HCT116 (cell line): ENCODE data around the gene THSD7B. TPM values are rescaled to one million over a fixed set of nuclear protein-coding genes. Genes with fewer than 3 reads are reported as not detected.

ENCODE experiments used
- ATAC-seq: fragments of 200-7000 bp; cut with Tn5 transposase; 2 replicates; pipeline ENCODE4 v1.9.1; 2020; ENCODE audit warnings: mild to moderate bottlenecking, moderate library complexity
- BruUV-seq: library from RNA; stranded (reverse); fragments of 400-500 nt; replicated peaks from 2 replicates; lab custom pipeline; 2021; lab: Mats Ljungman, UMichigan
- CTCF ChIA-PET: fragments of 300-600 bp; sonication (Branson Sonifier 250); formaldehyde crosslinking; loops from one replicate; lab custom pipeline; 2021; ENCODE audit warnings: antibody characterized with exemption; lab: Charles Lee
- POLR2A ChIA-PET: fragments of 300-600, 350-600 bp; sonication (Branson Sonifier 250); formaldehyde crosslinking; loops from one replicate; lab custom pipeline; 2021; ENCODE audit warnings: antibody characterized with exemption; lab: Charles Lee
- RAD21 ChIA-PET, 2 experiments: fragments of 300-600 bp; sonication (Branson Sonifier 250); formaldehyde crosslinking; loops; one replicate each; lab custom pipeline; 2023; ENCODE audit warnings: low total read pairs in 2 of 2; ENCODE audit not compliant: uncharacterized antibody in 2 of 2, unreplicated experiment in 2 of 2, low non-redundant PET in 1 of 2; lab: Charles Lee
- DNase-seq: peaks from one replicate; pipeline ENCODE4 v3.0.0-alpha.2; 2010; ENCODE audit warnings: low read depth, low spot score
- H2AFZ ChIP-seq: fragments of 200-600 bp; shearing (Covaris generic), sonication (generic); 2 replicates; pipeline ENCODE4 v1.6.1; 2017; ENCODE audit warnings: low read depth, mixed run types, mixed read lengths, antibody characterized with exemption, low read length; ENCODE audit not compliant: poor library complexity, severe bottlenecking
- H3K27ac ChIP-seq: 2 replicates; pipeline ENCODE4 v1.5.1; 2012; ENCODE audit warnings: low read depth, low read length
- H3K27me3 ChIP-seq: fragments of 200-600 bp; sonication (generic); 2 replicates; pipeline ENCODE4 v1.6.1; 2016; ENCODE audit warnings: mixed run types, low read length, mixed read lengths; ENCODE audit not compliant: insufficient read depth
- H3K36me3 ChIP-seq, 2 experiments: fragments of 200-500 bp in 1 of 2; fragments of 200-600 bp in 1 of 2; sonication (Bioruptor generic) in 1 of 2; sonication (generic) in 1 of 2; 2 replicates each; pipeline versions ENCODE4 v1.5.1 to v1.6.1; 2014 to 2016; ENCODE audit warnings: low read length in 2 of 2, inconsistent platforms in 1 of 2, mixed read lengths in 1 of 2, mixed run types in 1 of 2; ENCODE audit not compliant: insufficient read depth in 2 of 2, control insufficient read depth in 1 of 2
- H3K4me1 ChIP-seq, 2 experiments: fragments of 200-600 bp in 1 of 2; sonication (generic) in 1 of 2; 2 replicates each; pipeline versions ENCODE4 v1.5.1 to v1.6.1; 2012 to 2017; ENCODE audit warnings: low read length in 2 of 2, inconsistent platforms in 1 of 2, mild to moderate bottlenecking in 1 of 2, mixed read lengths in 1 of 2, mixed run types in 1 of 2, moderate library complexity in 1 of 2; ENCODE audit not compliant: insufficient read depth in 2 of 2, control insufficient read depth in 1 of 2
- H3K4me2 ChIP-seq: fragments of 200-600 bp; sonication (generic); 2 replicates; pipeline ENCODE4 v1.6.1; 2017; ENCODE audit warnings: mixed run types, low read length, mixed read lengths
- H3K4me3 ChIP-seq, 2 experiments: fragments of 200-600 bp in 1 of 2; sonication (generic) in 1 of 2; replicated peaks in 1 of 2; 2 replicates each; pipeline ENCODE4 v1.5.1; 2011 to 2016; ENCODE audit warnings: low read length in 2 of 2, control low read depth in 1 of 2, low read depth in 1 of 2, mild to moderate bottlenecking in 1 of 2, mixed read lengths in 1 of 2, mixed run types in 1 of 2
- H3K79me2 ChIP-seq: fragments of 200-600 bp; sonication (generic); 2 replicates; pipeline ENCODE4 v1.6.1; 2017; ENCODE audit warnings: mild to moderate bottlenecking, mixed run types, low read length, moderate library complexity, mixed read lengths; ENCODE audit not compliant: insufficient read depth
- H3K9ac ChIP-seq: fragments of 200-600 bp; sonication (generic); 2 replicates; pipeline ENCODE4 v1.6.1; 2016; ENCODE audit warnings: low read length, mixed read lengths
- H3K9me2 ChIP-seq: fragments of 200-600 bp; sonication (generic), shearing (Covaris generic); 2 replicates; pipeline ENCODE4 v1.6.1; 2017; ENCODE audit warnings: mixed run types, mild to moderate bottlenecking, moderate library complexity; ENCODE audit not compliant: insufficient read depth
- H3K9me3 ChIP-seq, 2 experiments: fragments of 200-500 bp in 1 of 2; fragments of 200-600 bp in 1 of 2; sonication (Bioruptor generic) in 1 of 2; sonication (generic) in 1 of 2; 2 replicates each; pipeline ENCODE4 v1.6.1; 2014 to 2017; ENCODE audit warnings: low read length in 2 of 2, mixed read lengths in 2 of 2, inconsistent platforms in 1 of 2, low read depth in 1 of 2, mild to moderate bottlenecking in 1 of 2, mixed run types in 1 of 2, moderate library complexity in 1 of 2; ENCODE audit not compliant: control insufficient read depth in 1 of 2, insufficient read depth in 1 of 2
- H4K20me1 ChIP-seq: fragments of 200-600 bp; sonication (generic), shearing (Covaris generic); 2 replicates; pipeline ENCODE4 v1.6.1; 2017; ENCODE audit warnings: mixed run types, mild to moderate bottlenecking, moderate library complexity; ENCODE audit not compliant: insufficient read depth
- CEBPB ChIP-seq: IDR thresholded peaks from 2 replicates; pipeline ENCODE4 v1.6.1; 2012; ENCODE audit warnings: low read depth
- ELF1 ChIP-seq: IDR thresholded peaks from 2 replicates; pipeline ENCODE4 v1.6.1; 2012; ENCODE audit warnings: low read depth, borderline replicate concordance
- EZH2 ChIP-seq: fragments of 200-600 bp; sonication (generic); IDR thresholded peaks from 2 replicates; pipeline ENCODE4 v1.6.1; 2017; ENCODE audit warnings: antibody characterized with exemption, mixed run types
- FOSL1 ChIP-seq: IDR thresholded peaks from 2 replicates; pipeline ENCODE4 v1.6.1; 2012; ENCODE audit warnings: low read depth
- POLR2AphosphoS5 ChIP-seq: IDR thresholded peaks from 2 replicates; pipeline ENCODE4 v1.6.1; 2011; ENCODE audit warnings: mild to moderate bottlenecking, low read depth, low read length, moderate library complexity
- RAD21 ChIP-seq: IDR thresholded peaks from 2 replicates; pipeline ENCODE4 v1.6.1; 2012; ENCODE audit warnings: low read depth, mild to moderate bottlenecking
- SIN3A ChIP-seq: IDR thresholded peaks from 2 replicates; pipeline ENCODE4 v1.6.1; 2012; ENCODE audit warnings: low read depth
- SP1 ChIP-seq: IDR thresholded peaks from 2 replicates; pipeline ENCODE4 v1.6.1; 2012; ENCODE audit warnings: low read depth
- TCF7L2 ChIP-seq: IDR thresholded peaks from 2 replicates; pipeline ENCODE4 v1.7.0; 2011; ENCODE audit warnings: borderline replicate concordance, inconsistent platforms; ENCODE audit not compliant: insufficient read depth, insufficient read length; ENCODE audit errors: extremely low read depth
- YY1 ChIP-seq: IDR thresholded peaks from 2 replicates; pipeline ENCODE4 v1.6.1; 2011; ENCODE audit warnings: low read length, low read depth, moderate library complexity, mild to moderate bottlenecking; ENCODE audit not compliant: insufficient replicate concordance; ENCODE audit errors: extremely low read depth
- ZNF274 ChIP-seq: fragments of 200-500 bp; sonication (Bioruptor generic); IDR thresholded peaks from 2 replicates; pipeline ENCODE4 v1.6.1; 2014; ENCODE audit warnings: mild to moderate bottlenecking, low read depth, low read length, inconsistent platforms
- intact Hi-C: fragments of 100-400 bp; cut with micrococcal nuclease; formaldehyde crosslinking; loops from 2 replicates; pipeline ENCODE4 v1.10.0; 2022
- total RNA-seq: library from RNA; stranded (reverse); gene quantifications from one replicate; pipeline ENCODE4 v1.2.1, GENCODE V29; 2021; ENCODE audit not compliant: unreplicated experiment
- TF ChIP-seq, protein P1 (sequence below): IDR thresholded peaks from 2 replicates; pipeline ENCODE4 v1.6.1; 2011; ENCODE audit warnings: mild to moderate bottlenecking, low read length, moderate library complexity; ENCODE audit not compliant: insufficient replicate concordance; ENCODE audit errors: extremely low read depth
- TF ChIP-seq, protein P2 (sequence below), 3 experiments: fragments of 200-600 bp in 1 of 3; sonication (generic) in 1 of 3; IDR thresholded peaks in 2 of 3; conservative IDR thresholded peaks in 1 of 3; 2 replicates each; pipeline ENCODE4 v1.5.1; 2012 to 2017; ENCODE audit warnings: low read depth in 2 of 3, low read length in 2 of 3, antibody characterized with exemption in 1 of 3, borderline replicate concordance in 1 of 3, control low read depth in 1 of 3, mild to moderate bottlenecking in 1 of 3, mixed read lengths in 1 of 3, mixed run types in 1 of 3, moderate library complexity in 1 of 3; ENCODE audit not compliant: insufficient read depth in 1 of 3
- TF ChIP-seq, protein P3 (sequence below): IDR thresholded peaks from 2 replicates; pipeline ENCODE4 v1.6.1; 2012

THSD7B gene
- total RNA-seq, 1 experiment from 2014 or later: not detected

DNA sequence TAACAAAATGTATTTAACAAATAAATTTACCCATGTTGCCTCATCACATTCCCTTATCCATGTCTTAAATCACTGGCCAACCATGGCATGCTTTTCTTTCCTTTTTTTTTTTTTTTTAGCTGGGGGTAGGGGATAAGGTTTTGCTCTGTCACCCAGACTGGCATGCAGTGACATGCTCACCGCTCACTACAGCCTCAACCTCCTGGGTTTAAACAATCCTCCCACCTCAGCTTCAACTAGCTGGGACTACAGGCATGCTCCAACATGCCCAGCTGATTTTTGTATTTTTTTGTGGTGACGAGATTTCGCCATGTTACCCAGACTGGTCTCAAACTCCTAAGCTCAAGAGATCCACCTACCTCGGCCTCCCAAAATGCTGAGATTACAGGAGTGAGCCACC lies 266.4 kb downstream of the THSD7B start:
- H3K9ac ChIP-seq: no peak overlapping the region
- H3K36me3 ChIP-seq: no peaks in the 10 kb centered on the region
- ChIA-PET CTCF (no interaction called here), POLR2A (no interaction called here), RAD21 (no interaction called here)
- no peak overlapping the region for H3K27ac ChIP-seq
- peaks cover 0 to 1% of the 10 kb centered on the region in 2 experiments; a peak in 2 of 4 replicates for H3K9me3 ChIP-seq
- no TSS peak for BruUV-seq
- no peaks in the 10 kb centered on the region for H3K27me3 ChIP-seq
- no peaks in the 10 kb centered on the region for H3K4me1 ChIP-seq
- H4K20me1 ChIP-seq: no peaks in the 10 kb centered on the region
- TF ChIP-seq, protein P1, sequence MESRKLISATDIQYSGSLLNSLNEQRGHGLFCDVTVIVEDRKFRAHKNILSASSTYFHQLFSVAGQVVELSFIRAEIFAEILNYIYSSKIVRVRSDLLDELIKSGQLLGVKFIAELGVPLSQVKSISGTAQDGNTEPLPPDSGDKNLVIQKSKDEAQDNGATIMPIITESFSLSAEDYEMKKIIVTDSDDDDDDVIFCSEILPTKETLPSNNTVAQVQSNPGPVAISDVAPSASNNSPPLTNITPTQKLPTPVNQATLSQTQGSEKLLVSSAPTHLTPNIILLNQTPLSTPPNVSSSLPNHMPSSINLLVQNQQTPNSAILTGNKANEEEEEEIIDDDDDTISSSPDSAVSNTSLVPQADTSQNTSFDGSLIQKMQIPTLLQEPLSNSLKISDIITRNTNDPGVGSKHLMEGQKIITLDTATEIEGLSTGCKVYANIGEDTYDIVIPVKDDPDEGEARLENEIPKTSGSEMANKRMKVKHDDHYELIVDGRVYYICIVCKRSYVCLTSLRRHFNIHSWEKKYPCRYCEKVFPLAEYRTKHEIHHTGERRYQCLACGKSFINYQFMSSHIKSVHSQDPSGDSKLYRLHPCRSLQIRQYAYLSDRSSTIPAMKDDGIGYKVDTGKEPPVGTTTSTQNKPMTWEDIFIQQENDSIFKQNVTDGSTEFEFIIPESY: no peak
- TF ChIP-seq SIN3A (no peak), SP1 (no peak), EZH2 (no peak), CEBPB (no peak), TCF7L2 (no peak), ELF1 (no peak), POLR2AphosphoS5 (no peak), FOSL1 (no peak), ZNF274 (no peak), YY1 (no peak), RAD21 (no peak)
- TF ChIP-seq, protein P2, sequence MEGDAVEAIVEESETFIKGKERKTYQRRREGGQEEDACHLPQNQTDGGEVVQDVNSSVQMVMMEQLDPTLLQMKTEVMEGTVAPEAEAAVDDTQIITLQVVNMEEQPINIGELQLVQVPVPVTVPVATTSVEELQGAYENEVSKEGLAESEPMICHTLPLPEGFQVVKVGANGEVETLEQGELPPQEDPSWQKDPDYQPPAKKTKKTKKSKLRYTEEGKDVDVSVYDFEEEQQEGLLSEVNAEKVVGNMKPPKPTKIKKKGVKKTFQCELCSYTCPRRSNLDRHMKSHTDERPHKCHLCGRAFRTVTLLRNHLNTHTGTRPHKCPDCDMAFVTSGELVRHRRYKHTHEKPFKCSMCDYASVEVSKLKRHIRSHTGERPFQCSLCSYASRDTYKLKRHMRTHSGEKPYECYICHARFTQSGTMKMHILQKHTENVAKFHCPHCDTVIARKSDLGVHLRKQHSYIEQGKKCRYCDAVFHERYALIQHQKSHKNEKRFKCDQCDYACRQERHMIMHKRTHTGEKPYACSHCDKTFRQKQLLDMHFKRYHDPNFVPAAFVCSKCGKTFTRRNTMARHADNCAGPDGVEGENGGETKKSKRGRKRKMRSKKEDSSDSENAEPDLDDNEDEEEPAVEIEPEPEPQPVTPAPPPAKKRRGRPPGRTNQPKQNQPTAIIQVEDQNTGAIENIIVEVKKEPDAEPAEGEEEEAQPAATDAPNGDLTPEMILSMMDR (IDR thresholded peaks at IDR 0.05 in 2 of 3, conservative IDR thresholded peaks at IDR 0.05 in 1 of 3; ENCODE audit: borderline replicate concordance in 1 of 3, insufficient read depth in 1 of 3, low read depth in 2 of 3, low read length in 2 of 3): no peak
- TF ChIP-seq, protein P3, sequence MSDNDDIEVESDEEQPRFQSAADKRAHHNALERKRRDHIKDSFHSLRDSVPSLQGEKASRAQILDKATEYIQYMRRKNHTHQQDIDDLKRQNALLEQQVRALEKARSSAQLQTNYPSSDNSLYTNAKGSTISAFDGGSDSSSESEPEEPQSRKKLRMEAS: no peak
- no peaks in the 10 kb centered on the region for H3K9me2 ChIP-seq
- no peak overlapping the region for H3K4me3 ChIP-seq
- ATAC-seq: no peak
- H3K79me2 ChIP-seq: no peaks in the 10 kb centered on the region
- H2AFZ ChIP-seq: no peak overlapping the region
- intact Hi-C loops: no loop called here
- DNase-seq: no peak
- H3K4me2 ChIP-seq: no peak overlapping the region
